NCI-H128 (cell line): ENCODE results near the gene MRPL38.

ENCODE experiments used
- DNase-seq: peaks from one replicate; lab custom pipeline; 2025; ENCODE audit not compliant: unreplicated experiment; lab: John Stamatoyannopoulos, UW

The MRPL38 gene

GRCh38 chr17:75920045-75920560 is 15.4 kb upstream of the MRPL38 start:
- DNase-seq = no peak

GRCh38 chr17:75919611-75920010 is 14.9 kb upstream of the MRPL38 start:
- no peak for DNase-seq

- DNase-seq = no peak
Measured at GRCh38 chr17:75917917-75918445, 13.3 kb upstream of the MRPL38 start.

GRCh38 chr17:75917141-75917916 is 12.6 kb upstream of the MRPL38 start:
- DNase-seq = no peak

- no peak for DNase-seq
Measured at GRCh38 chr17:75915268-75915667, 10.6 kb upstream of the MRPL38 start.

GRCh38 chr17:75914643-75915267 is 10.1 kb upstream of the MRPL38 start:
- DNase-seq = no peak

- no peak for DNase-seq
Measured at GRCh38 chr17:75913537-75914210, 9.0 kb upstream of the MRPL38 start.

- no peak for DNase-seq
Measured at GRCh38 chr17:75910699-75911098, 6.0 kb upstream of the MRPL38 start.

- no peak for DNase-seq
Measured at GRCh38 chr17:75909812-75910274, 5.2 kb upstream of the MRPL38 start.

- DNase-seq = no peak
Measured at GRCh38 chr17:75909051-75909811, 4.5 kb upstream of the MRPL38 start.

GRCh38 chr17:75908201-75908600 is 3.5 kb upstream of the MRPL38 start:
- no peak for DNase-seq

- no peak for DNase-seq
Measured at GRCh38 chr17:75906143-75906884, 1.6 kb upstream of the MRPL38 start.

- DNase-seq = no peak
Measured at GRCh38 chr17:75902406-75902805, 2.3 kb downstream of the MRPL38 start.

- DNase-seq = no peak
Measured at GRCh38 chr17:75901727-75902126, 3.0 kb downstream of the MRPL38 start.

GRCh38 chr17:75900691-75901533 is 3.8 kb downstream of the MRPL38 start:
- DNase-seq = no peak

GRCh38 chr17:75899767-75900468 is 4.8 kb downstream of the MRPL38 start:
- DNase-seq = no peak

GRCh38 chr17:75899353-75899752 is 5.3 kb downstream of the MRPL38 start:
- no peak for DNase-seq

- DNase-seq = no peak
Measured at GRCh38 chr17:75898791-75899190, 5.9 kb downstream of the MRPL38 start.

GRCh38 chr17:75898065-75898464 is 6.6 kb downstream of the MRPL38 start:
- no peak for DNase-seq
